PC-3 (cell line): ENCODE data around the gene MYO16. TPM values are rescaled to one million over a fixed set of nuclear protein-coding genes. Genes with fewer than 3 reads are reported as not detected.

Experiments used
- ATAC-seq: fragments of 200-7000 bp; cut with Tn5 transposase; 2 replicates; pipeline ENCODE4 v1.9.1; 2020; ENCODE audit warnings: mild to moderate bottlenecking, moderate library complexity
- BruUV-seq: library from RNA; stranded (reverse); fragments of 400-500 nt; replicated peaks from 2 replicates; lab custom pipeline; 2021; lab: Mats Ljungman, UMichigan
- CTCF ChIA-PET: fragments of 300-600 bp; sonication (Branson Sonifier 250); formaldehyde crosslinking; loops from one replicate; lab custom pipeline; 2022; ENCODE audit warnings: antibody characterized with exemption; lab: Charles Lee
- POLR2A ChIA-PET: fragments of 300-600 bp; sonication (Branson Sonifier 250); formaldehyde crosslinking; loops from one replicate; lab custom pipeline; 2022; ENCODE audit warnings: antibody characterized with exemption; ENCODE audit not compliant: unreplicated experiment; lab: Charles Lee
- DNase-seq: peaks from one replicate; pipeline ENCODE4 v3.0.0-alpha.2; 2015
- H2AFZ ChIP-seq: fragments of 300-600 bp; sonication (generic); 2 replicates; pipeline ENCODE4 v1.6.0; 2016; ENCODE audit warnings: antibody characterized with exemption, low read length
- H3F3A ChIP-seq: fragments of 300-600 bp; sonication (generic); one replicate; pipeline ENCODE4 v1.6.0; 2017; ENCODE audit warnings: antibody characterized with exemption, low read length, control low read depth, mild to moderate bottlenecking; ENCODE audit not compliant: unreplicated experiment
- H3K27ac ChIP-seq: fragments of 300-600 bp; sonication (generic); 2 replicates; pipeline ENCODE4 v1.5.1; 2016; ENCODE audit warnings: mild to moderate bottlenecking, low read length
- H3K27me3 ChIP-seq: fragments of 300-600 bp; sonication (generic); 2 replicates; pipeline ENCODE4 v1.6.1; 2016; ENCODE audit warnings: low read length, mixed read lengths
- H3K36me3 ChIP-seq: fragments of 300-600 bp; sonication (generic); 2 replicates; pipeline ENCODE4 v1.6.1; 2016; ENCODE audit warnings: low read depth, mixed run types, low read length, mixed read lengths
- H3K4me1 ChIP-seq: fragments of 300-600 bp; sonication (generic); 2 replicates; pipeline ENCODE4 v1.5.1; 2016; ENCODE audit warnings: low read length; ENCODE audit not compliant: insufficient read depth
- H3K4me2 ChIP-seq: fragments of 300-600 bp; sonication (generic); 2 replicates; pipeline ENCODE4 v1.6.0; 2016; ENCODE audit warnings: low read length
- H3K4me3 ChIP-seq: fragments of 300-600 bp; sonication (generic); 2 replicates; pipeline ENCODE4 v1.5.1; 2016; ENCODE audit warnings: mild to moderate bottlenecking, low read length, mixed read lengths
- H3K79me2 ChIP-seq: fragments of 300-600 bp; sonication (generic); 2 replicates; pipeline ENCODE4 v1.6.1; 2017; ENCODE audit warnings: low read length, mixed read lengths
- H3K9ac ChIP-seq: fragments of 300-600 bp; sonication (generic); 2 replicates; pipeline ENCODE4 v1.6.0; 2016; ENCODE audit warnings: mild to moderate bottlenecking, low read length
- H3K9me2 ChIP-seq: fragments of 300-600 bp; sonication (generic); replicated peaks from 2 replicates; pipeline ENCODE4 v1.6.1; 2016; ENCODE audit warnings: mixed run types, low read length, mixed read lengths
- H3K9me3 ChIP-seq: fragments of 300-600 bp; sonication (generic); 2 replicates; pipeline ENCODE4 v1.6.1; 2016; ENCODE audit warnings: low read length, mixed read lengths
- H4K20me1 ChIP-seq: fragments of 300-600 bp; sonication (generic); 2 replicates; pipeline ENCODE4 v1.6.1; 2016; ENCODE audit warnings: low read length, mixed read lengths
- EZH2 ChIP-seq: fragments of 300-600 bp; sonication (generic); IDR thresholded peaks from one replicate; pipeline ENCODE4 v1.6.1; 2017; ENCODE audit warnings: antibody characterized with exemption, mild to moderate bottlenecking, low read length; ENCODE audit not compliant: unreplicated experiment
- EZH2phosphoT487 ChIP-seq: fragments of 300-600 bp; sonication (generic); IDR thresholded peaks from 2 replicates; pipeline ENCODE4 v1.6.1; 2018; ENCODE audit warnings: mild to moderate bottlenecking, antibody characterized with exemption, low read length, borderline replicate concordance
- intact Hi-C: fragments of 100-400 bp; cut with micrococcal nuclease; formaldehyde crosslinking; loops from 2 replicates; pipeline ENCODE4 v1.9.0; 2023
- total RNA-seq: library from RNA; depleted of rRNA; stranded (reverse); fragments of >200 nt; gene quantifications from 2 replicates; pipeline ENCODE4 v1.2.3, GENCODE V29; 2014
- TF ChIP-seq, protein P1 (sequence below): fragments of 300-600 bp; sonication (generic); conservative IDR thresholded peaks from 2 replicates; pipeline ENCODE4 v1.5.1; 2017; ENCODE audit warnings: antibody characterized with exemption, low read depth, mild to moderate bottlenecking, low read length

Gene MYO16
- total RNA-seq, 1 experiment from 2014 or later: not detected

DNA sequence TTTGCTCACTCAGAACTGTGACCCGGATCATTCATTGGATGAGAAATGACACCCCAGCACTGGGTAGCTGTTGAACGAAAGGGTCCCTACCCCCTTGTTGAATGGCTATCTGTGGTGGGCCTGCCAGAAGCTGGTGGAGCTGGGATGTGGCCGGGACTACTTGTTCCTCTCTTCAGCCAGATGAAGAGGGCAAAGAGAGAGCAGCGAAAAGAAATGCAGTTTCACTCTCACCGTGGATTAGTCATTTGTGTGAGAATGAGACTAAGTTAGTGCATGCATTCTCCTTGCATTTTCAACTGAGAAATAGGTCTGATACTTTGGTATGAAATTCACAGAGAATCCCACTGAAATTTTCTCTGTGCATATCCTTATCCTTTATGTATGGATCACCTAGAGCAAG is 603.9 kb downstream of the MYO16 start:
- ATAC-seq (no peak), DNase-seq (no peak)
- Histone ChIP-seq H3K9ac (no peak overlapping the region), H3K36me3 (no peaks in the 10 kb centered on the region), H3K27ac (no peak overlapping the region), H3K9me3 (no peaks in the 10 kb centered on the region), H2AFZ (no peak overlapping the region), H4K20me1 (no peaks in the 10 kb centered on the region), H3F3A (no peaks in the 10 kb centered on the region), H3K4me3 (no peak overlapping the region), H3K4me2 (no peak overlapping the region), H3K27me3 (no peaks in the 10 kb centered on the region), H3K79me2 (no peaks in the 10 kb centered on the region), H3K9me2 (no peaks in the 10 kb centered on the region), H3K4me1 (no peaks in the 10 kb centered on the region)
- no TSS peak for BruUV-seq
- intact Hi-C loops: no loop called here
- ChIA-PET CTCF (no interaction called here), POLR2A (no interaction called here)
- no peak for TF ChIP-seq EZH2phosphoT487
- TF ChIP-seq, protein P1, sequence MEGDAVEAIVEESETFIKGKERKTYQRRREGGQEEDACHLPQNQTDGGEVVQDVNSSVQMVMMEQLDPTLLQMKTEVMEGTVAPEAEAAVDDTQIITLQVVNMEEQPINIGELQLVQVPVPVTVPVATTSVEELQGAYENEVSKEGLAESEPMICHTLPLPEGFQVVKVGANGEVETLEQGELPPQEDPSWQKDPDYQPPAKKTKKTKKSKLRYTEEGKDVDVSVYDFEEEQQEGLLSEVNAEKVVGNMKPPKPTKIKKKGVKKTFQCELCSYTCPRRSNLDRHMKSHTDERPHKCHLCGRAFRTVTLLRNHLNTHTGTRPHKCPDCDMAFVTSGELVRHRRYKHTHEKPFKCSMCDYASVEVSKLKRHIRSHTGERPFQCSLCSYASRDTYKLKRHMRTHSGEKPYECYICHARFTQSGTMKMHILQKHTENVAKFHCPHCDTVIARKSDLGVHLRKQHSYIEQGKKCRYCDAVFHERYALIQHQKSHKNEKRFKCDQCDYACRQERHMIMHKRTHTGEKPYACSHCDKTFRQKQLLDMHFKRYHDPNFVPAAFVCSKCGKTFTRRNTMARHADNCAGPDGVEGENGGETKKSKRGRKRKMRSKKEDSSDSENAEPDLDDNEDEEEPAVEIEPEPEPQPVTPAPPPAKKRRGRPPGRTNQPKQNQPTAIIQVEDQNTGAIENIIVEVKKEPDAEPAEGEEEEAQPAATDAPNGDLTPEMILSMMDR: no peak
- TF ChIP-seq EZH2: no peak

DNA sequence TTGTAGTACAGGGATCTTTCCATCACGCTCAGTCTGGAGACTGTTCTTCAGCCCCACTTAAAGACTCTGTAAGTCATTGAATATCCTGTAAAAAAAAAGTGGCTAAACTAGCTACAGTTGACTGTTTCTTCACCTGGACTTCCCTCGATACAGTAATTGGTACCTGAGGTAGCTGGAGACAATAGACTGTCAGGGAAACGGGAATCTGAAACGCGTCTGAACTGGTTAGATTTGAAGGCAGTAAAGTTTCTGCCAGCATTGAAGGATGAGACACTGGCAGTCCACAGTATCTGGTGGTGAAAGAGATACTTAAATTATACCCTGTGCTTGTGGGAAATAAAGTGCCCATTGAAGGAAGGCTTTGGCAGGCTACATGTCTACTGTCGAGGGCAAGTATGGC is 606.5 kb downstream of the MYO16 start:
- TF ChIP-seq, protein P1: no peak
- no peak for TF ChIP-seq EZH2
- TF ChIP-seq EZH2phosphoT487: no peak
- Histone ChIP-seq H3F3A (no peaks in the 10 kb centered on the region), H2AFZ (no peak overlapping the region), H3K9ac (no peak overlapping the region), H3K27me3 (no peaks in the 10 kb centered on the region), H3K4me2 (no peak overlapping the region), H3K36me3 (no peaks in the 10 kb centered on the region), H3K27ac (no peak overlapping the region), H3K9me2 (no peaks in the 10 kb centered on the region), H3K79me2 (no peaks in the 10 kb centered on the region), H4K20me1 (no peaks in the 10 kb centered on the region), H3K4me3 (no peak overlapping the region), H3K4me1 (no peaks in the 10 kb centered on the region), H3K9me3 (no peaks in the 10 kb centered on the region)
- intact Hi-C loops: no loop called here
- no TSS peak for BruUV-seq
- CTCF ChIA-PET: no interaction called here
- ATAC-seq (no peak), DNase-seq (no peak)
- POLR2A ChIA-PET: no interaction called here

GRCh38 chr13:109241160-109241559 is 611.7 kb downstream of the MYO16 start:
- ChIA-PET POLR2A (no interaction called here), CTCF (no interaction called here)
- H3K9me3 ChIP-seq: no peaks in the 10 kb centered on the region

More at GRCh38 chr13:109241160-109241559, 611.7 kb downstream of the MYO16 start:
- TF ChIP-seq EZH2: no peak
- BruUV-seq: no TSS peak
- Histone ChIP-seq H3K9ac (no peak overlapping the region), H3K9me2 (no peaks in the 10 kb centered on the region), H3K4me1 (peaks cover 23% of the 10 kb centered on the region), H3F3A (no peaks in the 10 kb centered on the region), H3K79me2 (no peaks in the 10 kb centered on the region), H3K27me3 (no peaks in the 10 kb centered on the region), H4K20me1 (no peaks in the 10 kb centered on the region), H3K4me2 (no peak overlapping the region), H3K27ac (no peak overlapping the region), H3K4me3 (no peak overlapping the region), H3K36me3 (no peaks in the 10 kb centered on the region; the same call in 1 of the 2 replicates), H2AFZ (no peak overlapping the region)
- DNase-seq: no peak
- ATAC-seq: no peak
- intact Hi-C loops: no loop called here
